ENCODE results near the gene ATL2.
"Not testable (repeated sequence)": the region's sequence is repeated elsewhere in the genome, so short reads cannot be mapped to it uniquely, and the experiment has no call there.

ATL2 gene

DNA sequence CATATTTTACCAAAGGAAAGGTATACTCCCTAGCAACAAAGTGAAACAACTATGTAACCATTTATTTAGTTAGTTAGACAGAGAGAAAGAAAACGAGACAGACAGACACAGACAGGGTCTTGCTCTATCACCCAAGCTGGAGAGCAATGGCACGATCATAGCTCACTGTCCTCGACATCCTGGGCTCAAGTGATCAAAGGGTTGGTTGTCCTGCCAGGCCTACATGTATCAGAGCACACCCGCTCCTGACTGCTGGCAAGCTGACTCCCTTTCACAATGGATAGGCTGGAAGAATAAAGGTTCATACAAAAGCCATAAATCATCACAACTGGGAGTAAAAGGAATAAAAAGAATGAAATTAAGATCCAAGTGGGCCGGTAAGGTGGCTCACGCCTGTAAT, 53.5 kb downstream of the ATL2 start:
- no peak for DNase-seq (ENCODE audit: low spot score)

DNA sequence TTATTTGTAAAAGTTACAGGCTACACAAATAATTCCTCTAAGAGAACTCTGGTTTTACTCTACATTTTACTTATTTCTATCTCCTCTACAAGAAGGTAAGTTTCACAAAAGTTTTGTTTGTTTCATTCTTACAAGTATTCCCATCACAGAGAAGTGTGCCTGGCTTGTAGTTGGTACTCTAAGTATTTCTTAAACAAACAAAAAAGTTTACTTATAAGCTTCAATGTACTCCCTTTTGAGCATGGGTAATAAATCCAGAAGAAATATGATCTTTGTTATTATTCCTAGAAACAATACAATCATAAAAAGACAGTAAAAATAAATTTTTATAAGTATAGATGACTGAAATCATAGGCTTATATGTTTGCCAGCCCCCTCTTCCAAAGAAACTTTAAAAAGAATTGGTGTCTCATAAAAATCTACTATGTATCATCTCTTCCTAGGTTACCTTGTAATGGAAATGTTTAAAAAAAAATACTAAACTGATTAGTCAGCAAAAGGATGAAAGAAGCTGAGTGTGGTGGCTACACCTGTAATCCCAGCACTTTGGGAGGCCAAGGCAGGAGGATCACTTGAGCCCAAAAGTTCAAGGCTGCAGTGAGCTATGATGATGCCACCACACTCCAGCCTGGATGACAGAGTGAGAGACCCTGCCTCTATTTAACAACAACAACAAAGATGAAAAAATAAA, 54.7 kb downstream of the ATL2 start:
- TF ChIP-seq, protein P1, sequence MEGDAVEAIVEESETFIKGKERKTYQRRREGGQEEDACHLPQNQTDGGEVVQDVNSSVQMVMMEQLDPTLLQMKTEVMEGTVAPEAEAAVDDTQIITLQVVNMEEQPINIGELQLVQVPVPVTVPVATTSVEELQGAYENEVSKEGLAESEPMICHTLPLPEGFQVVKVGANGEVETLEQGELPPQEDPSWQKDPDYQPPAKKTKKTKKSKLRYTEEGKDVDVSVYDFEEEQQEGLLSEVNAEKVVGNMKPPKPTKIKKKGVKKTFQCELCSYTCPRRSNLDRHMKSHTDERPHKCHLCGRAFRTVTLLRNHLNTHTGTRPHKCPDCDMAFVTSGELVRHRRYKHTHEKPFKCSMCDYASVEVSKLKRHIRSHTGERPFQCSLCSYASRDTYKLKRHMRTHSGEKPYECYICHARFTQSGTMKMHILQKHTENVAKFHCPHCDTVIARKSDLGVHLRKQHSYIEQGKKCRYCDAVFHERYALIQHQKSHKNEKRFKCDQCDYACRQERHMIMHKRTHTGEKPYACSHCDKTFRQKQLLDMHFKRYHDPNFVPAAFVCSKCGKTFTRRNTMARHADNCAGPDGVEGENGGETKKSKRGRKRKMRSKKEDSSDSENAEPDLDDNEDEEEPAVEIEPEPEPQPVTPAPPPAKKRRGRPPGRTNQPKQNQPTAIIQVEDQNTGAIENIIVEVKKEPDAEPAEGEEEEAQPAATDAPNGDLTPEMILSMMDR (IDR thresholded peaks at IDR 0.05; ENCODE audit: extremely low read depth, missing control alignments): no peak

More for the DNA sequence above, 53.5 kb downstream of the ATL2 start:
- TF ChIP-seq, protein P1 (IDR thresholded peaks at IDR 0.05; ENCODE audit: extremely low read depth, missing control alignments): no peak

DNA sequence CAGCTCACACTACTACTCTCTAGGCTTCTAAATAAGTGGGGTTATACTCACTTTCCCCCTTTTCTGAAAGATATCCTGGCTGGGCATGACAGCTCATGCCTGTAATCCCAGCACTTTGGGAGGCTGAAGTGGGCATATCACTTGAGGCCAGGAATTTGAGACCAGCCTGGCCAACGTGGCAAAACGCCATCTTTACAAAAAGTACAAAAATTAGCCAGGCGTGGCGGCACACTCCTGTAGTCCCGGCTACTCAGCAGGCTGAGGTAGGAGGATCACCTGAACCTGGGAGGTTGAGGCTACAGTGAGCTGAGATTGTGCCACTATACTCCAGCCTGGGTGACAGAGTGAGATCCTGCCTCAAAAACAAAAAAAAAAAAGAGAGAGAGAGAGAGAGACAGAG, 57.8 kb downstream of the ATL2 start:
- DNase-seq (ENCODE audit: low spot score): not testable (repeated sequence)

More for the DNA sequence above, 54.7 kb downstream of the ATL2 start:
- no peak for DNase-seq (ENCODE audit: low spot score)

DNA sequence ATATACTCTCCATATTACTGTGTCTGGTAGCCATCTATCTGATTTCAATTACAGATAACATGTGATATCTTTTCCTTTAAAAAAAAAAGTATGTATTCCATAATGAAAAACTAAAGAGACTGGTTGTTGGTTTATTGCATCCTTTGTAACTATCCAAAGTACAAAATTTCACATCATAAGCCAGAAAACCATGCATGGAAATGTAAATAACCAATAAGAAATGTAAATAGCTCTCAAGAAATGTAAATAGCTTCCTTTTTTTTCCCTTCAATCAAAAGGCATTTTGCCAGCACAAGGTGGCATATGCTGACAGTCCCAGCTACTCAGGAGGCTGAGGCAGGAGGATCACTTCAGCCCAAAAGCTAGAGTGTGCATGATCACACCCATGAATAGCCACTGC, 59.3 kb downstream of the ATL2 start:
- TF ChIP-seq, protein P1 (IDR thresholded peaks at IDR 0.05; ENCODE audit: extremely low read depth, missing control alignments): no peak
- DNase-seq (ENCODE audit: low spot score): no peak

DNA sequence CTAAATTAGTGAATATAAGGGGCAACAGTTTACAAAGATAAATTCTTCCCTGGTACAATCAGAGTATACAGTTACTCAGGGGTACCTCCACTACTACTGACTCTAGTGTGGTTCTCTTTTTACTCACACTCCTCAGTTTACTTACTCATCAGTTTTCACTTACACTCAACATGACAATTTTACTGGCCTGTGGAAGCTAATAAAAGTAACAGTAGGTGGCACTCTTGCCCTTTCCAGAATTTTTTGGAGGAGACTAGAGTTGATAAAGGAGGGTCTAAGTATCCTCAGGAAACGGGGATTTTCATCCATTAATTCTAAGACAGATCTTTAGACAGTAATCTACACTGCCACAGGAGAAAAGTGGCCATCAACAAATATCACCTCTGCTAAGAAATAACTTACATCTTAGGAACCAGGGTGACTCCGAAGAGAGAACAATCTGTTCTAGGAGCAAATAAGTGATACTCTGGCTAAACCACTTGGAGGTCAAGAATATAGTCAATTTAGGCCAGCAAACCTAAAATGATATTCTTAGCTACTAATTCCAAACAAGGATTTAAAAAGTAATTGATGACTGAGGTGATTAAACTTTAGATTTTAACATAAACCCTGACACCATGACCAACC, 61.3 kb downstream of the ATL2 start:
- TF ChIP-seq, protein P1 (IDR thresholded peaks at IDR 0.05; ENCODE audit: extremely low read depth, missing control alignments): peak; percentile 38
- DNase-seq (ENCODE audit: low spot score): peak; percentile 25

- DNase-seq (ENCODE audit: low spot score): no peak
- TF ChIP-seq, protein P1 (IDR thresholded peaks at IDR 0.05; ENCODE audit: extremely low read depth, missing control alignments): no peak
These were observed 68.3 kb downstream of the ATL2 start for GRCh38 chr2:38308821-38309220.

DNA sequence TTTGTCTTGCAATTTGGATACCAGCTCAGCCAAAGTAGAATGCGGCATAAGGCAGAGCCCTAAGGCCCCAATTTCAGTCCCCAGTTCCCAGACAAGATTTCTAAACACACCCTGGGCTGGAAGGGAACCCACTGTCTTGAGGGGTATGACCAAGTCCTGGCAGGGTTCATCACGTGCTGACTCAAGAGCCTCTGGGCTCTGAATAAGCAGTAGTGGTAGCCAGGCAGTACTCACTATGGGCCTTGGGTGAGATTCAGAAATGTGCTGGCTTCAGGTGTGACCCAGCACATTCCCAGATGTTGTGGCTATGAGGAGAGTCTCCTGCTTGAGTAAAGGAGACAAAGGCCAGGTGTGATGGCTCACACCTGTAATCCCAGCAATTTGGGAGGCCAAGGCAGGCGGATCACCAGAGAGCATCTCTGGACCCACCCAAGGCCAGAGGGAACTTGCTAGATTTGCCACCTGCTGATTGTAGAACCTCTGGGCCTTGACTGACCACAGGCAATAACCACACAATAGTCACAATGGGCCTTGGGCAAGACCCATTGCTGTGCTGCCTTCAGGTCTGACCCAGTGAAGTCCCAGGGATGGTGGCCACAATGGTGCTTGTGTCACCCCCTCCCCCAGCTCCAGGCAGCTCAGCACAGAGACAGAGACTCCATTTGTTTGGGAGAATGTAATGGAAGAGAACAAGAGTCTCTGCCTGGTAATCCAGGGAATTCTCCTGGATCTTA, 74.9 kb downstream of the ATL2 start:
- TF ChIP-seq, protein P1 (IDR thresholded peaks at IDR 0.05; ENCODE audit: extremely low read depth, missing control alignments): no peak
- DNase-seq (ENCODE audit: low spot score): no peak

Measured in GM20000 (cell line).